ENCODE measurements around the gene JUP.

JUP gene

DNA sequence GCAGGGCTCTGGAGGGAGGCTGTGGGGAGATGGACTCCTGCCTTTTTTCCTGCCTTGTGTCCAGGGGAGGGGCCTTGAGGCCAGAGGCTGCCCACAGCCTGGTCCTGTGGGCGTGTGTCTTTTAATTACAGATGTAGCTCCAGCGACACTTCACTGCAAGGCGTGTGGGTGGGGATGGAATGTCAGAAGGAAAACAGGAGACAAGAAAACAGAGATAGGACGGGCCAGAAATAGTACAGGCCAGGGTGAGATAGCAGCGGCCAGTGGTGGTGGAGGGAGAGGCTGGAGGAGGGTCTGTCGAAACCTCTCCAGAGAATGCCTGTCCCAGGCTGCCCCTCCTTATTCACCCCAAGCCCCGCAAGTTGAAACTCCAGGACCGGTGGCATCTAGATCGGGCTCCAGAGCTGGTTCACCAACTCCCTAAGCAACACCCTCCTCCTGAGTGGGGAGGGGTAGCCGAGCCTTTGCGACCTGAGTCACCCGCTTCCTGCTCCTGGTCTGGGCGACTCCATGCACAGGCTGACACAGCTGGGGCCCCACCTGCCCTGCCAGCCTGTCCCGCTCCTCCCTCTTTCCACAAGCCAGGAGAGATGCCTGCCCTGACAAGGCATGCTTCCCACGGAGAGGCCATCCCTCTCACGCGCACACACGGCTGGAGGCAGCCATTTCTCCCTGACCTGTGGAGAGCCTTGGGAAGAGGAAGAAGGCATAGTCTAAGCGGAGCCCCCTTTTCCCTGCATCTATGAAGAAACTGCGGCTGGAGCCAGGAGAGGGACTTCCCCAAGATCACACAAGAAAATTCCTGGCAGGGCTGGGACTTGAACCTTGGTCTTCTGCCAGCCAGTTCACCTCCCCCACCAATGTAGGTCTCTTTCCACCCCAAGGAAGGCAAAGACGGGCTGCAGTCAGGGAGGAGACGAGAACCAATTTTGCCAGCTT is 6.6 kb upstream of the JUP start:
- TF ChIP-seq TEAD4 (IDR thresholded peaks at IDR 0.05) (no peak; the same call in 1 of the 2 replicates), YY1 (IDR thresholded peaks at IDR 0.05; ENCODE audit: low read depth) (peak; percentile 75; the same call in 1 of the 2 replicates), NFIC (IDR thresholded peaks at IDR 0.05) (peak; percentile 40), CEBPB (IDR thresholded peaks at IDR 0.05) (no peak), ZBTB7A (IDR thresholded peaks at IDR 0.05; ENCODE audit: low read depth) (no peak; the same call in 1 of the 2 replicates), EGR1 (IDR thresholded peaks at IDR 0.05) (peak; percentile 80), TCF12 (IDR thresholded peaks at IDR 0.05; ENCODE audit: low read depth) (peak; percentile 72), EP300 (IDR thresholded peaks at IDR 0.05; ENCODE audit: borderline replicate concordance) (peak; percentile 37; the same call in 1 of the 2 replicates)
- TF ChIP-seq, protein P1, sequence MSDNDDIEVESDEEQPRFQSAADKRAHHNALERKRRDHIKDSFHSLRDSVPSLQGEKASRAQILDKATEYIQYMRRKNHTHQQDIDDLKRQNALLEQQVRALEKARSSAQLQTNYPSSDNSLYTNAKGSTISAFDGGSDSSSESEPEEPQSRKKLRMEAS (IDR thresholded peaks at IDR 0.05): peak; percentile 41
- TF ChIP-seq, protein P2, sequence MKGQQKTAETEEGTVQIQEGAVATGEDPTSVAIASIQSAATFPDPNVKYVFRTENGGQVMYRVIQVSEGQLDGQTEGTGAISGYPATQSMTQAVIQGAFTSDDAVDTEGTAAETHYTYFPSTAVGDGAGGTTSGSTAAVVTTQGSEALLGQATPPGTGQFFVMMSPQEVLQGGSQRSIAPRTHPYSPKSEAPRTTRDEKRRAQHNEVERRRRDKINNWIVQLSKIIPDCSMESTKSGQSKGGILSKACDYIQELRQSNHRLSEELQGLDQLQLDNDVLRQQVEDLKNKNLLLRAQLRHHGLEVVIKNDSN (IDR thresholded peaks at IDR 0.05): no peak

- no peak for TF ChIP-seq RAD21 (IDR thresholded peaks at IDR 0.05; ENCODE audit: low read depth)
- peak; percentile 57 for TF ChIP-seq TEAD4 (IDR thresholded peaks at IDR 0.05)
Measured at GRCh38 chr17:41787021-41787418, 509 bp upstream of the JUP start.

- TF ChIP-seq FOXM1 (IDR thresholded peaks at IDR 0.05; ENCODE audit: borderline replicate concordance, low read depth): no peak
- peak; percentile 20; the same call in 1 of the 2 replicates for TF ChIP-seq TAF1 (IDR thresholded peaks at IDR 0.05; ENCODE audit: low read depth)
- TF ChIP-seq RAD21 (IDR thresholded peaks at IDR 0.05; ENCODE audit: low read depth): peak; percentile 34; the same call in 1 of the 2 replicates
- 0 out of 2 replicates have a peak, but pooled peaks have one; percentile 64 for TF ChIP-seq CEBPB (IDR thresholded peaks at IDR 0.05)
- TF ChIP-seq, protein P2 (IDR thresholded peaks at IDR 0.05): no peak
- TF ChIP-seq YY1 (IDR thresholded peaks at IDR 0.05; ENCODE audit: low read depth): 0 out of 2 replicates have a peak, but pooled peaks have one; percentile 41
- TF ChIP-seq, protein P3, sequence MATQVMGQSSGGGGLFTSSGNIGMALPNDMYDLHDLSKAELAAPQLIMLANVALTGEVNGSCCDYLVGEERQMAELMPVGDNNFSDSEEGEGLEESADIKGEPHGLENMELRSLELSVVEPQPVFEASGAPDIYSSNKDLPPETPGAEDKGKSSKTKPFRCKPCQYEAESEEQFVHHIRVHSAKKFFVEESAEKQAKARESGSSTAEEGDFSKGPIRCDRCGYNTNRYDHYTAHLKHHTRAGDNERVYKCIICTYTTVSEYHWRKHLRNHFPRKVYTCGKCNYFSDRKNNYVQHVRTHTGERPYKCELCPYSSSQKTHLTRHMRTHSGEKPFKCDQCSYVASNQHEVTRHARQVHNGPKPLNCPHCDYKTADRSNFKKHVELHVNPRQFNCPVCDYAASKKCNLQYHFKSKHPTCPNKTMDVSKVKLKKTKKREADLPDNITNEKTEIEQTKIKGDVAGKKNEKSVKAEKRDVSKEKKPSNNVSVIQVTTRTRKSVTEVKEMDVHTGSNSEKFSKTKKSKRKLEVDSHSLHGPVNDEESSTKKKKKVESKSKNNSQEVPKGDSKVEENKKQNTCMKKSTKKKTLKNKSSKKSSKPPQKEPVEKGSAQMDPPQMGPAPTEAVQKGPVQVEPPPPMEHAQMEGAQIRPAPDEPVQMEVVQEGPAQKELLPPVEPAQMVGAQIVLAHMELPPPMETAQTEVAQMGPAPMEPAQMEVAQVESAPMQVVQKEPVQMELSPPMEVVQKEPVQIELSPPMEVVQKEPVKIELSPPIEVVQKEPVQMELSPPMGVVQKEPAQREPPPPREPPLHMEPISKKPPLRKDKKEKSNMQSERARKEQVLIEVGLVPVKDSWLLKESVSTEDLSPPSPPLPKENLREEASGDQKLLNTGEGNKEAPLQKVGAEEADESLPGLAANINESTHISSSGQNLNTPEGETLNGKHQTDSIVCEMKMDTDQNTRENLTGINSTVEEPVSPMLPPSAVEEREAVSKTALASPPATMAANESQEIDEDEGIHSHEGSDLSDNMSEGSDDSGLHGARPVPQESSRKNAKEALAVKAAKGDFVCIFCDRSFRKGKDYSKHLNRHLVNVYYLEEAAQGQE (IDR thresholded peaks at IDR 0.05; ENCODE audit: low read depth): no peak
- TF ChIP-seq, protein P1 (IDR thresholded peaks at IDR 0.05): peak; percentile 79
- no peak for TF ChIP-seq NFIC (IDR thresholded peaks at IDR 0.05)
- TF ChIP-seq TCF12 (IDR thresholded peaks at IDR 0.05; ENCODE audit: low read depth): peak; percentile 76
- TF ChIP-seq EP300 (IDR thresholded peaks at IDR 0.05; ENCODE audit: borderline replicate concordance): peak; percentile 64; the same call in 1 of the 2 replicates
- peak; percentile 47 for TF ChIP-seq TEAD4 (IDR thresholded peaks at IDR 0.05)
Measured at GRCh38 chr17:41785859-41786226, 668 bp downstream of the JUP start.

GRCh38 chr17:41785091-41785858 is 1.2 kb downstream of the JUP start:
- no peak for TF ChIP-seq CEBPB (IDR thresholded peaks at IDR 0.05)
- TF ChIP-seq YY1 (IDR thresholded peaks at IDR 0.05; ENCODE audit: low read depth): no peak
- TF ChIP-seq TEAD4 (IDR thresholded peaks at IDR 0.05): peak; percentile 53; the same call in 1 of the 2 replicates
- TF ChIP-seq NFIC (IDR thresholded peaks at IDR 0.05): no peak
- no peak for TF ChIP-seq RAD21 (IDR thresholded peaks at IDR 0.05; ENCODE audit: low read depth)
- TF ChIP-seq, protein P1 (IDR thresholded peaks at IDR 0.05): no peak

GRCh38 chr17:41784207-41784744 is 2.2 kb downstream of the JUP start:
- TF ChIP-seq NFIC (IDR thresholded peaks at IDR 0.05) (peak; percentile 26; the same call in 1 of the 2 replicates), RAD21 (IDR thresholded peaks at IDR 0.05; ENCODE audit: low read depth) (no peak), EGR1 (IDR thresholded peaks at IDR 0.05) (peak; percentile 75)
- TF ChIP-seq, protein P1 (IDR thresholded peaks at IDR 0.05): 0 out of 2 replicates have a peak, but pooled peaks have one; percentile 16
- TF ChIP-seq, protein P3 (IDR thresholded peaks at IDR 0.05; ENCODE audit: low read depth): no peak
